Skin epidermis (tissue), 12 donors: ENCODE results near the gene ARHGAP24.

Experiments
- H3K27ac ChIP-seq, 21 experiments: fragments of 200-600 bp; sonication (generic) in 11 of 21; one replicate each; pipeline ENCODE4 v1.5.0; 2020; ENCODE audit warnings: mild to moderate bottlenecking in 3 of 21, inconsistent platforms in 2 of 21, moderate library complexity in 2 of 21
- H3K4me3 ChIP-seq, 7 experiments: fragments of 200-600 bp; sonication (generic) in 2 of 7; one replicate each; pipeline ENCODE4 v1.5.0; 2020; ENCODE audit warnings: inconsistent platforms in 2 of 7, mild to moderate bottlenecking in 2 of 7, moderate library complexity in 1 of 7

Gene ARHGAP24

GRCh38 chr4:85717847-85718246 is 242.9 kb downstream of the ARHGAP24 start:
- H3K27ac ChIP-seq, result peak overlapping the region in 1 of 21 experiments; percentile 1

GRCh38 chr4:85720735-85721134 is 245.8 kb downstream of the ARHGAP24 start:
- Histone ChIP-seq H3K4me3 (no peak overlapping the region), H3K27ac (no peak overlapping the region)

More at GRCh38 chr4:85717847-85718246, 242.9 kb downstream of the ARHGAP24 start:
- H3K4me3 ChIP-seq, result no peak overlapping the region

GRCh38 chr4:85722401-85722800 is 247.5 kb downstream of the ARHGAP24 start:
- H3K4me3 ChIP-seq, result no peak overlapping the region
- no peak overlapping the region for H3K27ac ChIP-seq

- H3K4me3 ChIP-seq, result no peak overlapping the region
- no peak overlapping the region for H3K27ac ChIP-seq
Observed at GRCh38 chr4:85722807-85723206, 247.9 kb downstream of the ARHGAP24 start.

- Histone ChIP-seq H3K4me3 (no peak overlapping the region), H3K27ac (peak overlapping the region in 19 of 21 experiments; percentile 1 to 84 (median 66))
Observed at GRCh38 chr4:85724791-85725563, 250.0 kb downstream of the ARHGAP24 start.

GRCh38 chr4:85725721-85726170 is 250.8 kb downstream of the ARHGAP24 start:
- H3K27ac ChIP-seq, result peak overlapping the region in 19 of 21 experiments; percentile 47 to 84 (median 66)
- no peak overlapping the region for H3K4me3 ChIP-seq

GRCh38 chr4:85726555-85726954 is 251.6 kb downstream of the ARHGAP24 start:
- Histone ChIP-seq H3K27ac (peak overlapping the region in 16 of 21 experiments; percentile 8 to 84 (median 62)), H3K4me3 (no peak overlapping the region)

- Histone ChIP-seq H3K27ac (no peak overlapping the region), H3K4me3 (no peak overlapping the region)
Observed at GRCh38 chr4:85728464-85728863, 253.5 kb downstream of the ARHGAP24 start.

GRCh38 chr4:85732124-85732523 is 257.2 kb downstream of the ARHGAP24 start:
- H3K4me3 ChIP-seq, result no peak overlapping the region
- no peak overlapping the region for H3K27ac ChIP-seq

- no peak overlapping the region for H3K4me3 ChIP-seq
- peak overlapping the region in 10 of 21 experiments; percentile 2 to 61 (median 48) for H3K27ac ChIP-seq
Observed at GRCh38 chr4:85733798-85734197, 258.8 kb downstream of the ARHGAP24 start.

GRCh38 chr4:85734424-85734831 is 259.5 kb downstream of the ARHGAP24 start:
- H3K27ac ChIP-seq, result peak overlapping the region in 8 of 21 experiments; percentile 2 to 61 (median 43)
- no peak overlapping the region for H3K4me3 ChIP-seq

GRCh38 chr4:85736571-85736970 is 261.6 kb downstream of the ARHGAP24 start:
- Histone ChIP-seq H3K4me3 (no peak overlapping the region), H3K27ac (no peak overlapping the region)

GRCh38 chr4:85737254-85737653 is 262.3 kb downstream of the ARHGAP24 start:
- Histone ChIP-seq H3K4me3 (no peak overlapping the region), H3K27ac (peak overlapping the region in 1 of 21 experiments; percentile 6)

GRCh38 chr4:85738721-85739120 is 263.8 kb downstream of the ARHGAP24 start:
- H3K27ac ChIP-seq, result peak overlapping the region in 4 of 21 experiments; percentile 8 to 52 (median 50)

GRCh38 chr4:85740431-85740861 is 265.5 kb downstream of the ARHGAP24 start:
- H3K4me3 ChIP-seq, result no peak overlapping the region
- peak overlapping the region in 5 of 21 experiments; percentile 12 to 76 (median 27) for H3K27ac ChIP-seq

More at GRCh38 chr4:85738721-85739120, 263.8 kb downstream of the ARHGAP24 start:
- H3K4me3 ChIP-seq, result no peak overlapping the region

GRCh38 chr4:85741381-85741780 is 266.4 kb downstream of the ARHGAP24 start:
- Histone ChIP-seq H3K4me3 (no peak overlapping the region), H3K27ac (peak overlapping the region in 11 of 21 experiments; percentile 0 to 76 (median 27))

GRCh38 chr4:85741921-85742591 is 267.1 kb downstream of the ARHGAP24 start:
- Histone ChIP-seq H3K27ac (peak overlapping the region in 12 of 21 experiments; percentile 0 to 79 (median 30)), H3K4me3 (no peak overlapping the region)

GRCh38 chr4:85744950-85745349 is 270.0 kb downstream of the ARHGAP24 start:
- H3K4me3 ChIP-seq, result no peak overlapping the region
- peak overlapping the region in 4 of 21 experiments; percentile 35 to 79 (median 43) for H3K27ac ChIP-seq

- Histone ChIP-seq H3K27ac (peak overlapping the region in 2 of 21 experiments; percentile 23 to 37), H3K4me3 (no peak overlapping the region)
Observed at GRCh38 chr4:85745939-85746338, 271.0 kb downstream of the ARHGAP24 start.

GRCh38 chr4:85747882-85748491 is 273.0 kb downstream of the ARHGAP24 start:
- no peak overlapping the region for H3K4me3 ChIP-seq
- no peak overlapping the region for H3K27ac ChIP-seq
